HL-60/S4 treated with phorbol 12-myristate 13-acetate at 8.2 ng/mL for 4 days and 3 days (cell line): ENCODE results near the gene ZP3.
"Not testable (repeated sequence)": the region's sequence is repeated elsewhere in the genome, so short reads cannot be mapped to it uniquely, and the experiment has no call there.

Experiments used
- in situ Hi-C: fragments of 300-500 bp; cut with MboI; formaldehyde crosslinking; loops from 2 replicates; pipeline ENCODE4 v1.15.0; 2022; ENCODE audit warnings: low sequenced_read_pairs

ZP3 gene

GRCh38 chr7:76424413-76425111 lies at the start of gene ZP3:
Gene ZP3 (plus strand): TSS chr7:76424950. CDS start chr7:76424965, 15 bp downstream.
- in situ Hi-C loops: loop anchor here (10.0 kb wide), 1 partner anchor 80 kb away; no protein-coding TSS in a partner anchor

- in situ Hi-C loops: no loop called here
Observed at GRCh38 chr7:76375251-76375650, 49.5 kb upstream of the ZP3 start.

DNA sequence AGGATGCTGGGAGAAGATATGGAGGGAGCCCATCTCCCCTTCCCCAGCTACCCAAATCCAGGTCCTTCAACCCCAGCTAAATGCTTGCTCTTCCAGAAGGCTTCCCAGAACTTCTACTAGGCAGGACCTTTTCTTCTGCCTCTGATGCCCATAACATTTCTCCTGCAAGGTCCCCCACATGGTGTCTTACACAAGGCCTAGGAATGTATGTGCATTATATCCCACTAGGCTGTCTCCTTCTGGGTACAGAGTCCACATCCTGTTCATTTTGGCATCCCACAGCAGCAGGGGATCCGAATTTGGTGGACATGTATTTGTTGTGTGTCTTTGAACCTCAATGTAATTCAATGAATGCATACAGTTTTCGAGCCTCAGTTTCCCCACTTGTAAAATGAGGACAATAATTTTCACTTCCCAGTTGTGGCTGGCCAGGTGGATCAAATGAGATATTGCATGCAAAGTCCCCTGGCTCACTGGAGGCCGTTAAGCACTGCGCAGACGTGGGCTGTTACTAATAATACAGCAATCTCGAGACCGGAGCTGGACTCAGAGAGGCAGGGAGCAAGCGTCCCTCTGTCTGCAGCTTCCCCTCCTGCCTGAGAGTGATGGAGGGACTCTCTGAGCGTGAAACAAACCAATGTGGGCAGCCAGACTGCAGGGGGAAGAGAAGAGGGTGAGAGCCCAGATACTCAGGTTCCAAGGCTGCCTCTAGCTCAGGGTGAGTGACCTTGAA lies 47.4 kb upstream of the ZP3 start:
- in situ Hi-C loops: no loop called here

GRCh38 chr7:76380623-76380966 lies 44.2 kb upstream of the ZP3 start:
- in situ Hi-C loops: no loop called here

GRCh38 chr7:76381814-76382213 lies 42.9 kb upstream of the ZP3 start:
- in situ Hi-C loops: no loop called here

- in situ Hi-C loops: no loop called here
Observed at GRCh38 chr7:76383089-76383944, 41.4 kb upstream of the ZP3 start.

DNA sequence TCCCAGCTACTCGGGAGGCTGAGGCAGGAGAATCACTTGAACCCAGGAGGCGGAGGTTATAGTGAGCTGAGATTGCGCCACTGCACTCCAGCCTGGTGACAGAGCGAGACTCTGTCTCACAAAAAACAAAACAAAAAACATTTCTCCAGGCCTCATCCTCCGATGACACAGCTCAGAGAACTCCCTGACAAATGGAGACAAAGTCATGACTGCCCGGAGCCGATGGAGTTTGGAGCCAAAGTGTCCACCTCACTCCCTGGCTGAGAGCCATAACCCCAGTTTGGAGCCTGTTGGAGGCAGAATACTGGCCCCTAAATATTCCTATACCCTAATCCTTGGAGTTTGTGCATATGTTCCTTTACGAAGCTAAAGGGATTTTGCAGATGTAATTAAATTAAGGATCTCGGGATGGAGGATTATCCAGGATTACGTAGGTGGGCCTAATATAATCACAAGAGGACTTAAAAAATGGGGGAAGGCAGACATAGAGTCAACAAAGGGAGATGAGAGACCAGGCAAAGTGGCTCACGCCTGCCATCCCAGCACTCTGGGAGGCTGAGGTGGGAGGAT lies 38.0 kb upstream of the ZP3 start:
- in situ Hi-C loops: no loop called here

GRCh38 chr7:76387789-76388188 lies 37.0 kb upstream of the ZP3 start:
- in situ Hi-C loops: not testable (repeated sequence)

DNA sequence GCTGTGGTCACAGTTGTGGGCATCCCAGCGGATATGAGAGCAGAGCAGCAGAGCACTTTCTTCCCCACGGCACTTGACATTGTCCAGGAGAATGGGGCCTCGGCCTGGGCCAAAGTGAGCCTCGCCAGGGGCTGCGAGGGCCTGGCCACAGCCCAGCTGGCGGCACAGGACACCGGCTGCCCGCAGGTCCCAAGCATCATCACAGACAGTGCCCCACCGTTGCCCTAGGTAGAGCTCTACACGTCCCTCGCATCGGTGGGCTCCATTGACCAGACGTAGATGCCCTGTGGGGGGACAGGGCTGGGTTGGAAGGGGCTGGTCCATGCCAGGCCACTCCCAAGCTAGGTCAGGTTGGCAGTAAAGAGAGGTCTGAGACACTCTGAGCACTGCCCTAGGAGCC lies 34.7 kb upstream of the ZP3 start:
- in situ Hi-C loops: no loop called here

DNA sequence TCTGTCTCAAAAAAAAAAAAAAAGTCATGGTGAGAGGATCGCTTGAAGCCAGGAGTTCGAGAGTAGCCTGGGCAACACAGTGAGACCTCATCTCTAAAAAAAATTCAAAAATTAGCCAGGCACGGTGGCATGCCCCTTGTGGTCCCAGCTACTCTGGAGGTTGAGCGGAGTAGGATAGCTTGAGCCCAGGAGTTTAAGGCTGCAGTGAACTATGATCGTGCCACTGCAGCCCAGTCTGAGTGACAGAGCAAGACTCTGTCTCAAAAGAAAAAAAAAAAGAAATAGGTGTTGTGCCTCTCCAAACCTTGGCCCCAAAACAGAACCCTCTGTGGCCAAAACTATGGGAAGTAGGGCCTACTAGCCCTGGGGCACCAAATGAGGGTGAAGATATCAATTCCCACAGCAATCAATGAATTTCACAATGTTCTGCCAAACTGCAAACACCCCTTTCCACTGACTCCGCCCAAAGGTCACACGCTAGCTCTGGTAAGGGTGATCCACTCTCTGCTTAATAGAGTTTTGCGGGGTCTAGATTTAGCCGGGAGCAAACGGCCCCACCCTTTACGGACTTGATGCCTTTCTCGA lies 32.1 kb upstream of the ZP3 start:
- in situ Hi-C loops: no loop called here

- in situ Hi-C loops: no loop called here
Observed at GRCh38 chr7:76393116-76394031, 31.4 kb upstream of the ZP3 start.

DNA sequence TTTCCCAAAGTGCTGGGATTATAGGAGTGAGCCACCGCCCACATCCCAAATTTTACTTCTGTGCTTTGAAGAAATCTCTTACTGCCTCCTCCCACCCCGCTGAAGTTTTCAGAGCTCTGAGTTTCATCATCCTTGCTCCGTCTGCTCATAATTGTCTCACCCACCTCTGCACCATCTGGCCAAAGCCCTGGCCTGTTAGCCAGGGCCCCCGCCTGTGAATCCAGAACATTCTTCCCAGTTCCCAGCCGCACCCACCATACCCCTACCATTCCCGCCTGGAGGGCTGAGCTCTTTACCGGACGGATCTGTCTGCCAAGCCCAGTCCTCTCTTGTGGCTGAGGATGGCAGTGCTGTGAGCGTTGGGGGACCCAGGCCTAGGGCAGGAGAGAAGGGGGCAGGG lies 29.8 kb upstream of the ZP3 start:
- in situ Hi-C loops: no loop called here

DNA sequence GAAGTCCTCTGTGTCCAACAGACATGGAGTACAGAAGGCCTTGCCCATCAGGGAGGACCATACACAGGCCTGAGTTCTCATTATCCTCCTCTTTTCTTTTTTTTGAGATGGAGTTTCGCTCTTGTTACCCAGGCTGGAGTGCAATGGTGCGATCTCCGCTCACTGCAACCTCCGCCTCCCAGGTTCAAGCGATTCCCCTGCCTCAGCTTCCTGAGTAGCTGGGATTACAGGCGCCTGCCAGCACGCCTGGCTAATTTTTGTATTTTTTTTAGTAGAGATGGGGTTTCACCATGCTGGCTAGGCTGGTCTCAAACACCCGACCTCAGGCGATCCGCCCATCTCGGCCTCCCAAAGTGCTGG lies 29.2 kb upstream of the ZP3 start:
- in situ Hi-C loops: not testable (repeated sequence)

- in situ Hi-C loops: no loop called here
Observed at GRCh38 chr7:76395965-76396726, 28.6 kb upstream of the ZP3 start.

GRCh38 chr7:76396864-76397263 lies 27.9 kb upstream of the ZP3 start:
- in situ Hi-C loops: no loop called here

DNA sequence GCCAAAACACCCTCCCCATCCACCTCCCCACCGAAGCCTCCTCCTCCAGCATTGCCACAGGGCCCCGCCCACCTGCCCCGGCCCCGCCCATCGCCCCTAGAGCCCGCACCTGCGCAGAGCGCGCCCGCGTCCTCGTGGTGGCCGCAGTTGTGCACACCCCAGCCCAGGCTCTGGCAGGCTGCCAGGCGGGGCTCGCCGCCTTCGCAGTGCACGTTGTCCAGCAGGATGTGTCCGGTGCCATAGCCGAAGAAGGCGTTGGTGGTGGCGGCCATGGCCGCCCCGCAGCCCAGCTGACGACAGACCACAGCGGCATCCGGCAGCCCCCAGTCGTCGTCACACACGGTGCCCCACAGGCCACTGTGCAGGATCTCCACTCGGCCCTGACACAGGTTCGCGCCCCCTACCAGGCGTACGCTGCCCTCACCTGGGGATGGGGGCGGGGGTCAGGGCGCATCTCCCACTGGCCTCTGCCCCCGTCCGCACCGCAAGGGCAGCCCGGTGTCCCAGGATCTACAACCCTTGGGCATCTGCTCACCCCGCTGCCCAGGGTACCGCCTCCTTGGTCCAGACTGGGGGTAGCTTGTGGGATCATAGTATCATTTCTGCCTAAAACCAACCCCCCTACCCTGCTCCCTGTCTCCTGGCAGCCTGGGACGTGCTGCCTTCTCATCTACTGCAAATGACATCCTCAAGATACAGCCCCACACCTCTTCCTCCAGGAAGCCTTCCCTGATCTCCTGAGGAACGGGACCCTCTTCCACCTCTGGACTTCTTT lies 27.2 kb upstream of the ZP3 start:
- in situ Hi-C loops: no loop called here

DNA sequence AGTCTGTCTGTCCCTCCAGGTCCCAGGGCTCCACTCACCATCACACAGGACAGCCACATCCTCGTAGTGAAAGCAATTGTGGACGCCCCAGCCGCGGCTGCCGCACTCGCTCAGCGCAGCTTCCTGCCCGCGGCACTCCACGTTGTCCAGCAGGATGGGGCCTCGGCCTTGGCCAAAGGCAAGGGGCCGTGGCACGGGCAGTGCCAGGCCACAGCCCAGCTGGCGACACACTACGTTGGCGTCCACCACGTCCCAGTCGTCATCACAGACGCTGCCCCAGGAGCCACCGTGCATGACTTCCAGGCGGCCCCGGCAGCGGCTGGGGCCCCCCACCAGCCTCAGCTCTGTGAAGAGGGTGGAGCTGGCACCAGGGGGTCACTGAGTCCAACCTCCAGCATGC lies 24.5 kb upstream of the ZP3 start:
- in situ Hi-C loops: no loop called here

DNA sequence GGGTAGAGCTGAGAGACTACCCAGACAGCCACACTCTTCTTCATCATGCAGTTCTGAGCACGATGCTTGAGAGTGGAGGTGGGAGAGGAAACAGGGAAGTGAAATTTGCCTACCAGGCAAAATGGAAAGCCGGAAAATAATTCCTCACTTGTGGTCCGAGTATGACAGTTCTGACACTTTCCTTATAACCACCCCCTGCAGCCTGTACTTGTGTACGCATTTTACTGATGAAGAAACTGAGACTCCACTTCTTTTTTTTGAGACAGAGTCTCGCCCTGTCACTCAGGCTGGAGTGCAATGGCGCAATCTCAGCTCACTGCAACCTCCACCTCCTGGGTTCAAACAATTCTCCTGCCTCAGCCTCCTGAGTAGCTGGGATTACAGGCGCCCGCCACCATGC lies 21.7 kb upstream of the ZP3 start:
- in situ Hi-C loops: not testable (repeated sequence)
